ENCODE results near the gene SQOR.

Gene SQOR

DNA sequence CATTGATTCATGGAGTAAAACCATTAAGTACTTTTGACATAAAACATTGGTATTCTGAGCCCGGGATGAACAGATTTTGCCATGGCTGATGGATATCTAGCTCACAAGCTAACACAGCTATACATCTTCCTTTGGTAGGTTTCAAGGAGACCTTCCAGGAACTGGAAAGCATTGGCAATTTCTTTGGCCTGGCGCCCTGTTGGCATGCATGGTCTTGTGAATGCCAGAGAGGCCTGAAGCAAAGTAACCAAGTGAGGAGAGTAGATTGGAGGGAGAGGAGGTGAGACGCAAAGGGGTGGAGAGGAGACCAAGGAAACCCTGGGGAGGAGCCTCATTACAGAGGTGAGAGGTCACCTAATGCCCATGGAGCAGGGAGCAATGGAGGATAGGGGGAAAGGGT, 67.2 kb downstream of the SQOR start:
- Histone ChIP-seq H3K4me3 (ENCODE audit: low read length) (no peak overlapping the region), H3K79me2 (ENCODE audit: low read length) (no peaks in the 10 kb centered on the region), H3K4me2 (ENCODE audit: low read length) (no peak overlapping the region), H4K20me1 (ENCODE audit: insufficient read depth, low read length) (no peaks in the 10 kb centered on the region), H3K9ac (ENCODE audit: low read length) (no peak overlapping the region), H3K9me3 (ENCODE audit: insufficient read depth, low read length) (no peaks in the 10 kb centered on the region), H3K4me1 (ENCODE audit: low read length) (peaks cover 4% of the 10 kb centered on the region), H3K27me3 (ENCODE audit: low read depth, low read length) (no peaks in the 10 kb centered on the region), H3K27ac (ENCODE audit: low read length) (no peak overlapping the region), H2AFZ (ENCODE audit: low read depth, low read length) (no peak overlapping the region), H3K36me3 (replicated peaks; ENCODE audit: low read depth, low read length) (no peaks in the 10 kb centered on the region)
- TF ChIP-seq, protein P1, sequence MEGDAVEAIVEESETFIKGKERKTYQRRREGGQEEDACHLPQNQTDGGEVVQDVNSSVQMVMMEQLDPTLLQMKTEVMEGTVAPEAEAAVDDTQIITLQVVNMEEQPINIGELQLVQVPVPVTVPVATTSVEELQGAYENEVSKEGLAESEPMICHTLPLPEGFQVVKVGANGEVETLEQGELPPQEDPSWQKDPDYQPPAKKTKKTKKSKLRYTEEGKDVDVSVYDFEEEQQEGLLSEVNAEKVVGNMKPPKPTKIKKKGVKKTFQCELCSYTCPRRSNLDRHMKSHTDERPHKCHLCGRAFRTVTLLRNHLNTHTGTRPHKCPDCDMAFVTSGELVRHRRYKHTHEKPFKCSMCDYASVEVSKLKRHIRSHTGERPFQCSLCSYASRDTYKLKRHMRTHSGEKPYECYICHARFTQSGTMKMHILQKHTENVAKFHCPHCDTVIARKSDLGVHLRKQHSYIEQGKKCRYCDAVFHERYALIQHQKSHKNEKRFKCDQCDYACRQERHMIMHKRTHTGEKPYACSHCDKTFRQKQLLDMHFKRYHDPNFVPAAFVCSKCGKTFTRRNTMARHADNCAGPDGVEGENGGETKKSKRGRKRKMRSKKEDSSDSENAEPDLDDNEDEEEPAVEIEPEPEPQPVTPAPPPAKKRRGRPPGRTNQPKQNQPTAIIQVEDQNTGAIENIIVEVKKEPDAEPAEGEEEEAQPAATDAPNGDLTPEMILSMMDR (IDR thresholded peaks at IDR 0.05; ENCODE audit: low read depth, low read length): no peak
- no peak for TF ChIP-seq EZH2phosphoT487 (IDR thresholded peaks at IDR 0.05; ENCODE audit: low read depth)

DNA sequence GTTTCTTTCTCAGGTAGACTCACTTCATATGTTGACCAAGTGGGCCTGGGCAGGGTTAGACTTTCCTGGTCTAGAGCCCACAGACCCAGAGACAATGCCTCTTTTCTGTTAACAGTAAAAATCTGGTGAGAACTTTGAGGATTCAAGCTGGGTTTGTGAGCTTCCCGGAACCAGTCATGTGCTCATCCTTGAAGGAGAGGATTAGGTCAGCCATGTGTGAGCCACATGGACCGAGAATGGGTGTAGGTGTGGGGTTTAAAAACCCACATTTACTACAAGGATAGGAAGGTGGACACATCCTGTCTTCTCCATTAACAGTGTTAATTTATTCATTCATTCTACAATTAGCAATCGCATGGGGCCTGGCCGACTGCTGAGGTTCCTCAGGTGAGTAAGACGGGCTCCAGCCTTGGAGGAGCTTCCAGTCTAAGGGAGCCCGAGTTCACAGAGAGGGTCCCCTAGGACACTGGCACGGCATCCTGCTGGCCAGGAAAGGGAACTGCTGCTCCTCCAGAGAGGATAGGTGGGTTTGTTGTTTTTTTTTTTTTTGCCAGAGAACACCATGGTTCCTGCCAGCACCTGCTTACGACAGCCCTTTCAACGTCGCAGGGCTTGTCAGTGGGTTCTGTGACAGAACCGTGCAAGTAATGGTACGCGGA, 69.0 kb downstream of the SQOR start:
- Histone ChIP-seq H3K9me3 (ENCODE audit: insufficient read depth, low read length) (no peaks in the 10 kb centered on the region), H3K27ac (ENCODE audit: low read length) (no peak overlapping the region), H3K4me1 (ENCODE audit: low read length) (peaks cover 4% of the 10 kb centered on the region), H3K27me3 (ENCODE audit: low read depth, low read length) (no peaks in the 10 kb centered on the region), H3K4me3 (ENCODE audit: low read length) (no peak overlapping the region), H4K20me1 (ENCODE audit: insufficient read depth, low read length) (no peaks in the 10 kb centered on the region), H3K36me3 (replicated peaks; ENCODE audit: low read depth, low read length) (no peaks in the 10 kb centered on the region), H3K9ac (ENCODE audit: low read length) (no peak overlapping the region), H3K4me2 (ENCODE audit: low read length) (no peak overlapping the region), H2AFZ (ENCODE audit: low read depth, low read length) (no peak overlapping the region), H3K79me2 (ENCODE audit: low read length) (no peaks in the 10 kb centered on the region)
- TF ChIP-seq EZH2phosphoT487 (IDR thresholded peaks at IDR 0.05; ENCODE audit: low read depth): no peak
- TF ChIP-seq, protein P1 (IDR thresholded peaks at IDR 0.05; ENCODE audit: low read depth, low read length): no peak

DNA sequence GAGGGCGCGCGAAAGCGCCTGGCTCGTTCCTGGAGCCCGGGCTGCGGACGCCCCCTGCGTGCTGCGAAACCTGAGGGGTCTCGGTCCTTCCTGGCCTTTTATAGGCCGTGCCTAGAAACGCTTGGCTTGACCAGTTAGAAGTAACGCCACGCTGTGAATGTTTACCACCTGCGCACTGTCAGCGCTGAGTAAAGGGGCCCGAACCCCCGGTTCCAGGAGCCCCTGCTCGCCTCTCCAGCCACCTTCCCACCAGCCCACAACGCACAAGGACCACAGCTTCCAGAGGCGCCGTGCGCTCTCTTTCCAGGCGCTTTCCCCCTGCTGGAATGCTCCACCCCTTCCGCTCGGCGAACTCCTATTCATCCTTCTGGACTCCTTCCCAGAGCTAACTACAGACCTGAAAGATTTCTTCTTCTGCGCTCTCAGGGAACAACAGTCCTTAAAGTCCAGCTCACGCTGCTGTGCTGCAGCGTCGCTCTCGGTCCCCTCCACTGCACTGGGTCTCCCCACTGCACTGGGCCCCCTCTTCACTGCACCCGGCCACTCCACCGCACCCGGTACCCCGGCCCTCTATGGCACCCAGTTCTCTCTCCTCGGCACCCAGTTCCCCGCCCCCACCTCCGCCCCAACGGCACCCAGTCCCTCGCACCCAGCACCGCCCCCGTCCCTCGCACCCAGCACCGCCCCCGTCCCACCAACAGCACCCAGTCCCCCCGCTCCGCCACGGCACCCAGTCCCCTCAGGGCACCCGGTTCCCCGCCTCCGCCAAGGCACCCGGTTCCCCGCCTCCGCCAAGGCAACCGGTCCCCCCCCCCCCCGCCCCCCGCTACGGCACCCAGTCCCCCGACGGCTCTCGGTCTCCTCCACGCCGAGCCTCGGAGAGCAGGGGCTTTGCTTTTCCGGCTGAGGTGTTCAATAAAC, 69.8 kb downstream of the SQOR start:
- Histone ChIP-seq H3K4me3 (ENCODE audit: low read length) (peak overlapping the region; percentile 79), H3K4me2 (ENCODE audit: low read length) (peak overlapping the region; percentile 68), H3K79me2 (ENCODE audit: low read length) (no peaks in the 10 kb centered on the region), H2AFZ (ENCODE audit: low read depth, low read length) (peak overlapping the region; percentile 93), H3K9ac (ENCODE audit: low read length) (peak overlapping the region; percentile 66), H3K36me3 (replicated peaks; ENCODE audit: low read depth, low read length) (no peaks in the 10 kb centered on the region), H3K4me1 (ENCODE audit: low read length) (peaks cover 4% of the 10 kb centered on the region), H4K20me1 (ENCODE audit: insufficient read depth, low read length) (no peaks in the 10 kb centered on the region), H3K27me3 (ENCODE audit: low read depth, low read length) (no peaks in the 10 kb centered on the region), H3K27ac (ENCODE audit: low read length) (no peak overlapping the region), H3K9me3 (ENCODE audit: insufficient read depth, low read length) (no peaks in the 10 kb centered on the region)
- no peak for TF ChIP-seq EZH2phosphoT487 (IDR thresholded peaks at IDR 0.05; ENCODE audit: low read depth)
- TF ChIP-seq, protein P1 (IDR thresholded peaks at IDR 0.05; ENCODE audit: low read depth, low read length): no peak

Measured in OCI-LY3 (cell line).